Measurements from ENCODE around the gene PLD5. TPM values are rescaled to one million over a fixed set of nuclear protein-coding genes. Genes with fewer than 3 reads are reported as not detected.

PLD5 gene
- total RNA-seq, 1 donor from 2014 or later, result 0.96 TPM

- H3K36me3 Mint-ChIP-seq (ENCODE audit: unreplicated experiment), result no peaks in the 10 kb centered on the region
- H3K9me3 Mint-ChIP-seq (ENCODE audit: unreplicated experiment), result no peaks in the 10 kb centered on the region
- H3K4me3 Mint-ChIP-seq (ENCODE audit: unreplicated experiment), result no peak overlapping the region
- H3K27me3 Mint-ChIP-seq (ENCODE audit: unreplicated experiment), result peaks cover 2% of the 10 kb centered on the region
- H3K4me1 Mint-ChIP-seq (ENCODE audit: low read depth, unreplicated experiment), result no peaks in the 10 kb centered on the region
- DNase-seq, result no peak
- no peak overlapping the region for H3K27ac Mint-ChIP-seq (ENCODE audit: unreplicated experiment)
- TF ChIP-seq CTCF (IDR thresholded peaks at IDR 0.05; ENCODE audit: partially characterized antibody, unreplicated experiment), result no peak
These were observed 67.7 kb downstream of the PLD5 start for GRCh38 chr1:242456726-242457269.

GRCh38 chr1:242455052-242455361, 69.5 kb downstream of the PLD5 start:
- Mint-ChIP-seq H3K9me3 (ENCODE audit: unreplicated experiment) (no peaks in the 10 kb centered on the region), H3K4me1 (ENCODE audit: low read depth, unreplicated experiment) (no peaks in the 10 kb centered on the region), H3K4me3 (ENCODE audit: unreplicated experiment) (no peak overlapping the region), H3K36me3 (ENCODE audit: unreplicated experiment) (no peaks in the 10 kb centered on the region), H3K27ac (ENCODE audit: unreplicated experiment) (no peak overlapping the region), H3K27me3 (ENCODE audit: unreplicated experiment) (peaks cover 2% of the 10 kb centered on the region)
- no peak for DNase-seq
- no peak for TF ChIP-seq CTCF (IDR thresholded peaks at IDR 0.05; ENCODE audit: partially characterized antibody, unreplicated experiment)

- Mint-ChIP-seq H3K27ac (ENCODE audit: unreplicated experiment) (no peak overlapping the region), H3K27me3 (ENCODE audit: unreplicated experiment) (peaks cover 2% of the 10 kb centered on the region), H3K9me3 (ENCODE audit: unreplicated experiment) (no peaks in the 10 kb centered on the region), H3K36me3 (ENCODE audit: unreplicated experiment) (no peaks in the 10 kb centered on the region), H3K4me3 (ENCODE audit: unreplicated experiment) (no peak overlapping the region), H3K4me1 (ENCODE audit: low read depth, unreplicated experiment) (no peaks in the 10 kb centered on the region)
- DNase-seq, result no peak
- TF ChIP-seq CTCF (IDR thresholded peaks at IDR 0.05; ENCODE audit: partially characterized antibody, unreplicated experiment), result peak; percentile 66
These were observed 70.0 kb downstream of the PLD5 start for GRCh38 chr1:242454262-242455051.

- H3K27me3 Mint-ChIP-seq (ENCODE audit: unreplicated experiment), result peaks cover 2% of the 10 kb centered on the region
- no peak overlapping the region for H3K27ac Mint-ChIP-seq (ENCODE audit: unreplicated experiment)
These were observed 71.9 kb downstream of the PLD5 start for GRCh38 chr1:242452573-242452972.

More at GRCh38 chr1:242452573-242452972, 71.9 kb downstream of the PLD5 start:
- Mint-ChIP-seq H3K4me3 (ENCODE audit: unreplicated experiment) (no peak overlapping the region), H3K9me3 (ENCODE audit: unreplicated experiment) (no peaks in the 10 kb centered on the region), H3K36me3 (ENCODE audit: unreplicated experiment) (no peaks in the 10 kb centered on the region), H3K4me1 (ENCODE audit: low read depth, unreplicated experiment) (no peaks in the 10 kb centered on the region)
- no peak for TF ChIP-seq CTCF (IDR thresholded peaks at IDR 0.05; ENCODE audit: partially characterized antibody, unreplicated experiment)
- no peak for DNase-seq

Data from glutamatergic neuron (in vitro differentiated cells).